Neural progenitor cell (in vitro differentiated cells): ENCODE measurements around the gene LMNB1.

Experiments
- EZH2 ChIP-seq: fragments of 200-600 bp; sonication (generic); IDR thresholded peaks from 2 replicates; pipeline ENCODE4 v1.6.1; 2017; ENCODE audit warnings: antibody characterized with exemption, mild to moderate bottlenecking, moderate library complexity
- EZH2phosphoT487 ChIP-seq: fragments of 200-600 bp; sonication (generic); IDR thresholded peaks from 2 replicates; pipeline ENCODE4 v1.6.1; 2017; ENCODE audit warnings: antibody characterized with exemption
- TF ChIP-seq, protein P1 (sequence below): fragments of 200-600 bp; sonication (generic); IDR thresholded peaks from 2 replicates; pipeline ENCODE4 v1.5.1; 2017; ENCODE audit warnings: antibody characterized with exemption, mild to moderate bottlenecking

DNA sequence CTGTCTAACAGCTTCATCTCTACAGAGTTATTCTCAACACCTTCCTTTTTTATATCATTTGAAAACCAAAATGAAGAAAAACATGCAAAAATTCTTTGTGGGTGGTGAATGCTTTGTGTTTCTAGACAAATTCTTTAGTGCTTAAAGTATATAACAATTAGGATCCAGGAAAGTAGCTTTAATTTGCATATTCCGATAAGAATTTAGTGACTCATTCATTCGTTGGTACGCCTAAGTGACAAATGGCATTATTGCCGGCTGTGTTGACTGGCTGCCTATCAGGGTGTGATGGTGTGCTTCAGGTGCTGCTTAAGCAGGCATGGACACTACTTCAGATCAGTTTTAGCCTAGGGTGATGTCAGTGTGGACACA lies 35.2 kb downstream of the LMNB1 start:
- TF ChIP-seq, protein P1, sequence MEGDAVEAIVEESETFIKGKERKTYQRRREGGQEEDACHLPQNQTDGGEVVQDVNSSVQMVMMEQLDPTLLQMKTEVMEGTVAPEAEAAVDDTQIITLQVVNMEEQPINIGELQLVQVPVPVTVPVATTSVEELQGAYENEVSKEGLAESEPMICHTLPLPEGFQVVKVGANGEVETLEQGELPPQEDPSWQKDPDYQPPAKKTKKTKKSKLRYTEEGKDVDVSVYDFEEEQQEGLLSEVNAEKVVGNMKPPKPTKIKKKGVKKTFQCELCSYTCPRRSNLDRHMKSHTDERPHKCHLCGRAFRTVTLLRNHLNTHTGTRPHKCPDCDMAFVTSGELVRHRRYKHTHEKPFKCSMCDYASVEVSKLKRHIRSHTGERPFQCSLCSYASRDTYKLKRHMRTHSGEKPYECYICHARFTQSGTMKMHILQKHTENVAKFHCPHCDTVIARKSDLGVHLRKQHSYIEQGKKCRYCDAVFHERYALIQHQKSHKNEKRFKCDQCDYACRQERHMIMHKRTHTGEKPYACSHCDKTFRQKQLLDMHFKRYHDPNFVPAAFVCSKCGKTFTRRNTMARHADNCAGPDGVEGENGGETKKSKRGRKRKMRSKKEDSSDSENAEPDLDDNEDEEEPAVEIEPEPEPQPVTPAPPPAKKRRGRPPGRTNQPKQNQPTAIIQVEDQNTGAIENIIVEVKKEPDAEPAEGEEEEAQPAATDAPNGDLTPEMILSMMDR, result no peak
- no peak for TF ChIP-seq EZH2
- no peak for TF ChIP-seq EZH2phosphoT487
